DLD1 (cell line): Measurements from ENCODE around the gene NF1.

Experiments used
- in situ Hi-C: cut with HindIII; loops from 2 replicates; pipeline ENCODE4 v1.10.0; 2017; ENCODE audit warnings: low sequenced_read_pairs

The NF1 gene

DNA sequence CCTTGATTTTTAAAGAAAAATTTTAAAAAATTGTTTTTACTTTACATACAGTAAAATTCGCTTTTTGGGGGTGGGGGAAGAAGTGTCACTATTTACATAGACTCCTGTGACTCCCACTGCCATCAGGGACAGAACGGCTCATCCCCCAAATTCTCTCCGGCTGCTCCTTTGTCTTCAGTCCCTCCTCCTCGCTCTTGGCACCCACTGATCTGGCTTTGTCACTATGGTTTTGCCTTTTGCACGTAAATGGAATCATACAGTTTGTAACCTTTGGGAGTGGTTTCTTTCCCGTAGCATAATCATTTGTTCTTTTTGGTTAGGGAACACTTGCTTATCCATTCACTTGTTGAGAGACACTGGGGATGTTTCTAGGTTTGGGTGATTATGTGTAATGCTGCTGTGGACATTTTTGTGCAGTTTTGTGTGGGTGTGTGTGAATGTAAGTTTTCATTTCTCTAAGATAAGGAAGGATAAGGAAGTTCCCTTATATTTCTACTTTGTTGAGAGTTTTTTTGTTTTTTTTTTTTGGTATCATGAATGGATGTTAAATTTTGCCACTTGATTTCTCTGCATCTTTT lies 324.1 kb downstream of the NF1 start:
- in situ Hi-C loops: no loop called here

DNA sequence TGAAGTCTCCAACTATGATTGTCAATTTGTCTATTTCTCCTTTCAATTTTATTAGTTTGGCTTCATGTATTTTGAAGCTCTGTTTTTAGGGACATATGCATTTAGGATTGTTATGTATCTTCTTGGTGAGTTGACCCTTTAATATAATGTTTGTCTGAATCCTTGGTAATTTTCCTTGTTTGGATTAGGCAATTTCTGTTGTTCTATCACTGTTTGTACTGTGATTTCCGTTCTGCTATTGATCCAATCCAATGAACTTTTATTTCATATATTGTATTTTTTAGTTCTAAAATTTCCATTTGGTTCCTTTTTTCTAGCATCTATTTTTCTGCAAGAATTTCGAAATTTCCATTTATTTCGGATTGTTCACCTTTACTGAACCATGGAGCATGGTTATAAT lies 327.7 kb downstream of the NF1 start:
- in situ Hi-C loops: no loop called here

DNA sequence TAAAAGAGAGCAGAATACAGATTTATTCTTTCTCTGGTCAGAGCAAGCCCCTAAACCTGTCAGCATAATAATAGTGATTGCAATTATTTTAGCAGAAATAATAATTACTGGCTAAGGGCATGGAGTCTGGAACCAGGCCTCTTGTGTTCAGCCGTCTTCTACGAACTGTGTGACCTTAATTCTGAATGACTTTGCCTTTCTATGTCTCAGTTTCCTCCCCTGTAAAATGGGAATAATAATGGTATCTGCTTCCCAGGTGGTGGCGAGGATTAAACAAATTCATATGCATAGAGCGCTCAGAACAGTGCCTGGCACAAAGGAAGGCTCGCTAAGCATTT lies 330.1 kb downstream of the NF1 start:
- in situ Hi-C loops: loop anchor here (25.0 kb wide), 1 partner anchor 112 kb away; no protein-coding TSS in a partner anchor

DNA sequence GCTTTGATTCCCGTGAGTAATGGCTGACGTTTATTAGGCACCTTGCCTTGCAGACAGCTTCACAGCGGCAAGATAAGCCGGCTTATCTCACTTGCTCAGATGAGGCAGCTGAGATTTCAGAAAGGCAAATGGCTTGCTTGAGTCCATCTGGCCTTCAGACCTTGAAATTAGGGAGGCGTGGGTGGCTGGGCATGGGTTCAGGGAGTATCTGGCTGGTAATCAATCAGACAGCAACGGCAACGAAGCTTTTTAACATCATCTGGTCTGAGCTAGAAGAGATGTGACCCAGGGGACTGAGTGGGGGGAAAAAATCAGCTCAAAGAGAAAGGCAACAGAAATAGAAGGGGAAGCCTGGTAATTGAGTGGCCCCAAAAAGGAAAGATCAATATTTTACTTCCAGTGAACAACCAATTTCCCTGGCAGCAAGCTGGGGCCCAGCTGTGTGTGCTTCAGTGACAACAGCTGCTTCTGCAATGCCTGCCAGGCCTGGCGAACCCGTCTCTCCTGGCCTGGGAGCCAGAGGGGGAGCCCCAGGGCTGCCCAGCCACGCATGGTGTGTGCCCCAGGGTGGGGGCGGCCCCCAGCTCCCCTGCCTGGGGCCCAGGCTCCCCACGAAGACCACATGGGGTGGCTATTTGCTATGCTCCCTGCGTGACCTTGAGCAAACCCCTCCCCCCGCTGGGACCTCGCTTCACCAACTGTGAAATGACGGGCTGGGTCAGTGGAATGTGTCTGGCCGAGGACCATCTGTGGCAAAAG lies 330.7 kb downstream of the NF1 start:
- in situ Hi-C loops: loop anchor here (25.0 kb wide), 1 partner anchor 112 kb away; no protein-coding TSS in a partner anchor
